ENCODE results near the gene FARP2. TPM values are rescaled to one million over a fixed set of nuclear protein-coding genes. Genes with fewer than 3 reads are reported as not detected.

FARP2 gene
- polyA plus RNA-seq, 1 of the 3 experiments (the other 2 are of a cell fraction), result 11.5 TPM

GRCh38 chr2:241375300-241375699 is 19.2 kb downstream of the FARP2 start:
- peaks cover 3 to 5% of the 10 kb centered on the region in 2 experiments for H3K36me3 ChIP-seq (replicated peaks in 1 of 2; ENCODE audit: control insufficient read depth in 1 of 2, insufficient read depth in 2 of 2, low read length in 1 of 2)
- H3K27ac ChIP-seq (ENCODE audit: low read depth in 2 of 2, low read length in 1 of 2), result no peak overlapping the region
- peaks cover 6% of the 10 kb centered on the region; the same call in 1 of the 2 replicates for H4K20me1 ChIP-seq (ENCODE audit: insufficient read depth)
- CTCF ChIA-PET, result no interaction called here
- H3K9me3 ChIP-seq, result no peaks in the 10 kb centered on the region
- no peak for DNase-seq
- no peak overlapping the region for H3K9ac ChIP-seq
- no peak overlapping the region for H3K4me3 ChIP-seq (ENCODE audit: low read depth in 2 of 2, low read length in 1 of 2)
- H3K4me2 ChIP-seq, result no peak overlapping the region
- peaks cover 8 to 15% of the 10 kb centered on the region in 2 experiments; a peak in 3 of 4 replicates for H3K4me1 ChIP-seq (ENCODE audit: control insufficient read depth in 1 of 2, insufficient read depth in 2 of 2, low read depth in 1 of 2, low read length in 1 of 2)
- 76% methylated on average over 1 of the region's 1 CpG for WGBS (ENCODE audit: low lambda C conversion rate)
- TF ChIP-seq USF1 (IDR thresholded peaks at IDR 0.05; ENCODE audit: borderline replicate concordance, low read depth), result no peak
- no peak for TF ChIP-seq IRF3 (IDR thresholded peaks at IDR 0.05; ENCODE audit: low read depth, low read length)
- TF ChIP-seq ZBTB33 (IDR thresholded peaks at IDR 0.05; ENCODE audit: borderline replicate concordance, low read depth), result no peak
- no peaks in the 10 kb centered on the region for H3K27me3 ChIP-seq (ENCODE audit: insufficient read depth)
- H3K79me2 ChIP-seq (ENCODE audit: insufficient read depth), result peaks cover 84% of the 10 kb centered on the region
- POLR2A ChIA-PET, result no interaction called here
- peaks cover 3% of the 10 kb centered on the region for H3F3A ChIP-seq (replicated peaks; ENCODE audit: insufficient read depth)
- H2AFZ ChIP-seq (ENCODE audit: low read depth), result no peak overlapping the region
- H3K9me2 ChIP-seq, result no peaks in the 10 kb centered on the region

GRCh38 chr2:241376808-241377207 is 20.7 kb downstream of the FARP2 start:
- H3K9me2 ChIP-seq, result no peaks in the 10 kb centered on the region
- no peak overlapping the region for H3K4me2 ChIP-seq
- H3F3A ChIP-seq (replicated peaks; ENCODE audit: insufficient read depth), result peaks cover 3% of the 10 kb centered on the region
- H2AFZ ChIP-seq (ENCODE audit: low read depth), result no peak overlapping the region
- H3K4me3 ChIP-seq (ENCODE audit: low read depth in 2 of 2, low read length in 1 of 2), result no peak overlapping the region
- peaks cover 3 to 5% of the 10 kb centered on the region in 2 experiments for H3K36me3 ChIP-seq (replicated peaks in 1 of 2; ENCODE audit: control insufficient read depth in 1 of 2, insufficient read depth in 2 of 2, low read length in 1 of 2)
- CTCF ChIA-PET, result no interaction called here
- no peaks in the 10 kb centered on the region for H3K9me3 ChIP-seq
- TF ChIP-seq REST (IDR thresholded peaks at IDR 0.05; ENCODE audit: low read depth, low read length) (no peak), NFIC (IDR thresholded peaks at IDR 0.05; ENCODE audit: borderline replicate concordance) (no peak), FOXJ3 (CRISPR knock-in tag; IDR thresholded peaks at IDR 0.05) (no peak), RCOR1 (IDR thresholded peaks at IDR 0.05; ENCODE audit: low read length) (no peak)
- peaks cover 81% of the 10 kb centered on the region; the same call in 1 of the 2 replicates for H3K79me2 ChIP-seq (ENCODE audit: insufficient read depth)
- 94% methylated on average over 2 of the region's 2 CpGs for WGBS (ENCODE audit: low lambda C conversion rate)
- POLR2A ChIA-PET, result no interaction called here
- no peak overlapping the region for H3K27ac ChIP-seq (ENCODE audit: low read depth in 2 of 2, low read length in 1 of 2)
- H3K27me3 ChIP-seq (ENCODE audit: insufficient read depth), result no peaks in the 10 kb centered on the region
- H3K4me1 ChIP-seq (ENCODE audit: control insufficient read depth in 1 of 2, insufficient read depth in 2 of 2, low read depth in 1 of 2, low read length in 1 of 2), result peaks cover 8 to 25% of the 10 kb centered on the region in 2 experiments
- no peak overlapping the region for H3K9ac ChIP-seq
- peaks cover 10% of the 10 kb centered on the region; the same call in 1 of the 2 replicates for H4K20me1 ChIP-seq (ENCODE audit: insufficient read depth)
- no peak for DNase-seq
